Kidney epithelial cell (primary cell): ENCODE results near the gene EIF3L. TPM values are rescaled to one million over a fixed set of nuclear protein-coding genes. Genes with fewer than 3 reads are reported as not detected.

Source experiments
- DNase-seq: peaks from one replicate; pipeline ENCODE4 v3.0.0-alpha.2; 2010; ENCODE audit warnings: low read depth
- H3K27me3 ChIP-seq: 2 replicates; pipeline ENCODE4 v1.6.0; 2011; ENCODE audit warnings: low read length; ENCODE audit not compliant: control insufficient read depth, insufficient read depth
- H3K36me3 ChIP-seq: 2 replicates; pipeline ENCODE4 v1.5.1; 2011; ENCODE audit warnings: low read length; ENCODE audit not compliant: control insufficient read depth, insufficient read depth
- H3K4me3 ChIP-seq: 2 replicates; pipeline ENCODE4 v1.5.1; 2011; ENCODE audit warnings: low read depth, mild to moderate bottlenecking, control low read depth, low read length
- CTCF ChIP-seq: IDR thresholded peaks from 2 replicates; pipeline ENCODE4 v1.5.1; 2011; ENCODE audit warnings: mild to moderate bottlenecking, moderate library complexity, low read length, control low read depth, inconsistent platforms; ENCODE audit not compliant: insufficient read depth, poor library complexity, severe bottlenecking
- total RNA-seq: library from RNA; depleted of rRNA; stranded (reverse); fragments of >200 nt; gene quantifications from 2 replicates; pipeline ENCODE4 v1.2.3, GENCODE V29; 2015

Gene EIF3L
- total RNA-seq, 1 donor from 2014 or later = 439 TPM

DNA sequence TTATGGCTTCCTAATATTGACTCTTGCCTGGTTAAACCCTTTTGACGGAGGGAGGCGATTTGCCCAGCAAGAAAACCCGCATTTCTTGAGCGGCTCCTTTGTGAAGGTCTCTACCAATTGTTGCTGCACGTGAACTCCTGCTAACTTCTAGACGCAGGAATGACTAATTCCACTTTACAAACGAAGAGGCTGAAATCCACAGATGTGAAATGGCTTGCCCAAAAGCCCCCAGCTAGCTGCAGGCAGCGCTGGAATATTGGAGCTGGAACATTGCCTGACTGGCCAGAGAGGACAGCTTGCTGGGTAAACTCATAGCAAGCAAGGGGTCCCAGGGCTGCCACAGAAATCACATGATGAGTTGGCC lies 40.9 kb upstream of the EIF3L start:
- H3K27me3 ChIP-seq = peaks cover 5% of the 10 kb centered on the region
- H3K36me3 ChIP-seq = no peaks in the 10 kb centered on the region
- H3K4me3 ChIP-seq = peak overlapping the region; percentile 70
- no peak for TF ChIP-seq CTCF
- DNase-seq = no peak

GRCh38 chr22:37809672-37810333 lies 39.4 kb upstream of the EIF3L start:
- H3K36me3 ChIP-seq = no peaks in the 10 kb centered on the region
- TF ChIP-seq CTCF = no peak
- H3K27me3 ChIP-seq = no peaks in the 10 kb centered on the region
- DNase-seq = no peak
- H3K4me3 ChIP-seq = no peak overlapping the region

DNA sequence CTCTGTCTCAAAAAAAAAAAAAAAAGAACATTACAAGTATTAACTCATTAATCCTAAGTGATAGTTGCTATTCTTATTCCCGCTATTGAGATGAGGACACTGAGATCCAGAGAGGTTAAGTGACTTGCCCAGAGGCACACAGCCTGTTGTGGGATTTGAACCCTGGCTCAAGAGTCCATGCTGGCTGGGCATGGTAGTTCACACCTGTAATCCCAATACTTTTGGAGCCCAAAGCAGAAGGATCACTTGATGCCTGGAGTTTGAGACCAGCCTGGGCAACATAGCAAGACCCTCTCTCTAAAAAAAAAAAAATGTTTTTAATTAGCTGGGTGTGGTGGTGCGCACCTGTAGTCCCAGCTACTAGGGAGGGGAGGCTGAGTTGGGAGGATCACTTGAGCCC lies 37.4 kb upstream of the EIF3L start:
- Histone ChIP-seq H3K27me3 (no peaks in the 10 kb centered on the region), H3K36me3 (no peaks in the 10 kb centered on the region), H3K4me3 (no peak overlapping the region)
- TF ChIP-seq CTCF = no peak
- no peak for DNase-seq

GRCh38 chr22:37812869-37813678 lies 36.1 kb upstream of the EIF3L start:
- Histone ChIP-seq H3K4me3 (no peak overlapping the region), H3K27me3 (no peaks in the 10 kb centered on the region), H3K36me3 (no peaks in the 10 kb centered on the region)
- DNase-seq = no peak
- no peak for TF ChIP-seq CTCF

DNA sequence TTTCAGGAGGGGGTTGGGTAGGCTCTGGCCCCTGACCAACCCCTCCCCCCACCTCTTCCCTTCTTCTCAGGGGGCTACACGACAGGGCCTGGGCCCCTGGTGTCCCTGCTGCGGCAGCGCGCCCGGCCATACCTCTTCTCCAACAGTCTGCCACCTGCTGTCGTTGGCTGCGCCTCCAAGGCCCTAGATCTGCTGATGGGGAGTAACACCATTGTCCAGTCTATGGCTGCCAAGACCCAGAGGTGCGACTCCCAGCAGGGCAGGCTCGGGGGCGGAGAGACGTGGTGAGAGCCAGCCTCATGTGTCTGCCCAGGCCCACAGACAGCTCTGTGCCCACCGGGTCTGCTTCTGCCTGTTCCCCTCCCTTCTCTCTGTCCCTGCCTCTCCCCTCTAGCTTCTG lies 33.6 kb upstream of the EIF3L start:
- TF ChIP-seq CTCF = no peak
- Histone ChIP-seq H3K4me3 (no peak overlapping the region), H3K36me3 (no peaks in the 10 kb centered on the region), H3K27me3 (peaks cover 16% of the 10 kb centered on the region)
- DNase-seq = no peak
